ENCODE measurements around the gene MCUB. TPM values are rescaled to one million over a fixed set of nuclear protein-coding genes. Genes with fewer than 3 reads are reported as not detected.

Gene MCUB
- total RNA-seq, 2 donors from 2014 or later: 2.9 to 58.3 TPM

GRCh38 chr4:109648266-109648996, 88.4 kb downstream of the MCUB start:
- no peak overlapping the region for H3K4me3 ChIP-seq
- no peaks in the 10 kb centered on the region for H3K36me3 ChIP-seq (replicated peaks in 1 of 2; ENCODE audit: insufficient read depth in 1 of 2, low read depth in 2 of 2)
- ATAC-seq (no peak), DNase-seq (no peak)
- WGBS, 2 donors: 56 to 57% methylated on average over 5 of the region's 5 CpGs
- no peaks in the 10 kb centered on the region for H3K4me1 ChIP-seq
- no peak for TF ChIP-seq POLR2A (IDR thresholded peaks at IDR 0.05)
- no peak for TF ChIP-seq CTCF (IDR thresholded peaks at IDR 0.05)
- H3K27me3 ChIP-seq: no peaks in the 10 kb centered on the region
- H3K27ac ChIP-seq: no peak overlapping the region
- no peaks in the 10 kb centered on the region for H3K9me3 ChIP-seq
- intact Hi-C loops (cut with DNase I): no loop called here

- no peak for ATAC-seq
- Histone ChIP-seq H3K27me3 (no peaks in the 10 kb centered on the region), H3K4me3 (no peak overlapping the region), H3K36me3 (replicated peaks in 1 of 2; ENCODE audit: insufficient read depth in 1 of 2, low read depth in 2 of 2) (no peaks in the 10 kb centered on the region), H3K27ac (no peak overlapping the region), H3K4me1 (no peaks in the 10 kb centered on the region), H3K9me3 (no peaks in the 10 kb centered on the region)
- intact Hi-C loops (cut with DNase I): no loop called here
- WGBS, 2 donors: 72 to 74% methylated on average over 2 of the region's 2 CpGs
- DNase-seq: no peak
- TF ChIP-seq CTCF (IDR thresholded peaks at IDR 0.05) (no peak), POLR2A (IDR thresholded peaks at IDR 0.05) (no peak)
These were observed 89.0 kb downstream of the MCUB start for GRCh38 chr4:109648997-109649575.

- 94 to 100% methylated on average over 1 of the region's 1 CpG for WGBS, 2 donors
- ATAC-seq: no peak
These were observed 89.8 kb downstream of the MCUB start for GRCh38 chr4:109649872-109650271.

GRCh38 chr4:109655396-109655795, 95.3 kb downstream of the MCUB start:
- intact Hi-C loops (cut with DNase I): no loop called here
- H3K9me3 ChIP-seq: no peaks in the 10 kb centered on the region
- no peak for DNase-seq
- TF ChIP-seq POLR2A (IDR thresholded peaks at IDR 0.05): no peak
- no peak for TF ChIP-seq CTCF (IDR thresholded peaks at IDR 0.05)
- H3K36me3 ChIP-seq (replicated peaks in 1 of 2; ENCODE audit: insufficient read depth in 1 of 2, low read depth in 2 of 2): no peaks in the 10 kb centered on the region
- no peak overlapping the region for H3K27ac ChIP-seq
- H3K27me3 ChIP-seq: no peaks in the 10 kb centered on the region
- ATAC-seq: no peak
- no peaks in the 10 kb centered on the region for H3K4me1 ChIP-seq
- no peak overlapping the region for H3K4me3 ChIP-seq
- 44 to 73% methylated on average over 6 of the region's 6 CpGs for WGBS, 2 donors

More at GRCh38 chr4:109649872-109650271, 89.8 kb downstream of the MCUB start:
- no peaks in the 10 kb centered on the region for H3K9me3 ChIP-seq
- no peaks in the 10 kb centered on the region for H3K36me3 ChIP-seq (replicated peaks in 1 of 2; ENCODE audit: insufficient read depth in 1 of 2, low read depth in 2 of 2)
- DNase-seq: no peak
- no peak overlapping the region for H3K27ac ChIP-seq
- no peak overlapping the region for H3K4me3 ChIP-seq
- TF ChIP-seq POLR2A (IDR thresholded peaks at IDR 0.05) (no peak), CTCF (IDR thresholded peaks at IDR 0.05) (no peak)
- intact Hi-C loops (cut with DNase I): no loop called here
- no peaks in the 10 kb centered on the region for H3K4me1 ChIP-seq
- no peaks in the 10 kb centered on the region for H3K27me3 ChIP-seq
